ENCODE results near the gene GRIA4. TPM values are rescaled to one million over a fixed set of nuclear protein-coding genes. Genes with fewer than 3 reads are reported as not detected.

GRIA4 gene
- total and polyA plus RNA-seq, 2 donors (not counting 1 experiment from before 2014, with no cell fraction given) = not detected

GRCh38 chr11:105665281-105665680 lies 55.4 kb downstream of the GRIA4 start:
- Histone ChIP-seq H3K79me2 (ENCODE audit: control insufficient read depth, insufficient read depth, low read length) (no peaks in the 10 kb centered on the region), H3K4me2 (replicated peaks; ENCODE audit: low read depth, low read length, poor library complexity, severe bottlenecking) (no peak overlapping the region), H3K9ac (ENCODE audit: low read length) (no peak overlapping the region), H3K27ac (ENCODE audit: low read length in 2 of 2) (no peak overlapping the region), H4K20me1 (ENCODE audit: control insufficient read depth, insufficient read depth, low read length, poor library complexity, severe bottlenecking) (no peaks in the 10 kb centered on the region), H3K4me1 (ENCODE audit: control insufficient read depth in 2 of 2, insufficient read depth in 2 of 2, low read length in 2 of 2) (no peaks in the 10 kb centered on the region), H3K36me3 (replicated peaks in 1 of 2; ENCODE audit: control extremely low read depth in 1 of 2, control insufficient read depth in 1 of 2, extremely low read depth in 1 of 2, insufficient read depth in 2 of 2, low read length in 1 of 2) (no peaks in the 10 kb centered on the region), H3K9me3 (ENCODE audit: control extremely low read depth in 1 of 3, control insufficient read depth in 2 of 3, insufficient read depth in 1 of 3, low read length in 2 of 3) (no peaks in the 10 kb centered on the region), H3K4me3 (ENCODE audit: control extremely low read depth in 1 of 5, extremely low read depth in 1 of 5, insufficient read depth in 1 of 5, low read depth in 2 of 5, low read length in 4 of 5) (no peak overlapping the region), H2AFZ (ENCODE audit: insufficient read depth, low read depth, low read length, poor library complexity, severe bottlenecking) (no peak overlapping the region), H3K27me3 (replicated peaks in 1 of 4; ENCODE audit: control extremely low read depth in 1 of 4, control insufficient read depth in 3 of 4, insufficient read depth in 4 of 4, low read length in 3 of 4) (no peaks in the 10 kb centered on the region)
- H3K4me1 Mint-ChIP-seq = no peaks in the 10 kb centered on the region
- TF ChIP-seq CTCF (IDR thresholded peaks at IDR 0.05) (no peak), EZH2 (IDR thresholded peaks at IDR 0.05; ENCODE audit: borderline replicate concordance, insufficient read depth, low read depth, low read length, poor library complexity, severe bottlenecking) (no peak)
- 100% methylated on average over 3 of the region's 4 CpGs for WGBS (ENCODE audit: insufficient coverage)
- no peaks in the 10 kb centered on the region for H3K9me3 Mint-ChIP-seq (ENCODE audit: insufficient read depth)
- intact Hi-C loops (cut with micrococcal nuclease) = no loop called here
- DNase-seq (no peak), ATAC-seq (ENCODE audit: low read depth) (no peak)
- H3K4me3 Mint-ChIP-seq = no peak overlapping the region
- ChIA-PET POLR2A (no interaction called here), CTCF (no interaction called here)
- no peaks in the 10 kb centered on the region for H3K27me3 Mint-ChIP-seq
- H3K27ac Mint-ChIP-seq = no peak overlapping the region

GRCh38 chr11:105667441-105667840 lies 57.6 kb downstream of the GRIA4 start:
- no peak for DNase-seq
- no peaks in the 10 kb centered on the region for H3K9me3 Mint-ChIP-seq (ENCODE audit: insufficient read depth)
- no peak for ATAC-seq (ENCODE audit: low read depth)
- ChIA-PET CTCF (no interaction called here), POLR2A (no interaction called here)
- no peaks in the 10 kb centered on the region for H3K79me2 ChIP-seq (ENCODE audit: control insufficient read depth, insufficient read depth, low read length)
- no peak overlapping the region for H3K4me2 ChIP-seq (replicated peaks; ENCODE audit: low read depth, low read length, poor library complexity, severe bottlenecking)
- WGBS (ENCODE audit: insufficient coverage) = no CpG with 5 or more reads among the region's 1 CpG
- TF ChIP-seq EZH2 (IDR thresholded peaks at IDR 0.05; ENCODE audit: borderline replicate concordance, insufficient read depth, low read depth, low read length, poor library complexity, severe bottlenecking) (no peak), CTCF (IDR thresholded peaks at IDR 0.05) (no peak)
- no peaks in the 10 kb centered on the region for H4K20me1 ChIP-seq (ENCODE audit: control insufficient read depth, insufficient read depth, low read length, poor library complexity, severe bottlenecking)
- H3K27me3 Mint-ChIP-seq = no peaks in the 10 kb centered on the region
- no peak overlapping the region for H3K27ac Mint-ChIP-seq
- H3K4me3 Mint-ChIP-seq = no peak overlapping the region
- no peaks in the 10 kb centered on the region for H3K4me1 Mint-ChIP-seq
- no peaks in the 10 kb centered on the region for H3K9me3 ChIP-seq (ENCODE audit: control extremely low read depth in 1 of 3, control insufficient read depth in 2 of 3, insufficient read depth in 1 of 3, low read length in 2 of 3)
- H3K27me3 ChIP-seq (replicated peaks in 1 of 4; ENCODE audit: control extremely low read depth in 1 of 4, control insufficient read depth in 3 of 4, insufficient read depth in 4 of 4, low read length in 3 of 4) = no peaks in the 10 kb centered on the region
- no peaks in the 10 kb centered on the region for H3K4me1 ChIP-seq (ENCODE audit: control insufficient read depth in 2 of 2, insufficient read depth in 2 of 2, low read length in 2 of 2)
- no peak overlapping the region for H3K27ac ChIP-seq (ENCODE audit: low read length in 2 of 2)
- H3K4me3 ChIP-seq (ENCODE audit: control extremely low read depth in 1 of 5, extremely low read depth in 1 of 5, insufficient read depth in 1 of 5, low read depth in 2 of 5, low read length in 4 of 5) = no peak overlapping the region
- H3K9ac ChIP-seq (ENCODE audit: low read length) = no peak overlapping the region
- H2AFZ ChIP-seq (ENCODE audit: insufficient read depth, low read depth, low read length, poor library complexity, severe bottlenecking) = no peak overlapping the region
- intact Hi-C loops (cut with micrococcal nuclease) = no loop called here
- H3K36me3 ChIP-seq (replicated peaks in 1 of 2; ENCODE audit: control extremely low read depth in 1 of 2, control insufficient read depth in 1 of 2, extremely low read depth in 1 of 2, insufficient read depth in 2 of 2, low read length in 1 of 2) = no peaks in the 10 kb centered on the region

All from B cell (primary cell).